Natural killer cell treated with Interleukin-12 subunit alpha and Interleukin-12 subunit beta and Interleukin-15 and Interleukin-18, amount 100 ng/mL, for 72 hours (primary cell): Measurements from ENCODE around the gene TP53TG5. TPM values are rescaled to one million over a fixed set of nuclear protein-coding genes. Genes with fewer than 3 reads are reported as not detected.

ENCODE experiments used
- ATAC-seq, 2 donors: fragments of 150-1000 bp; cut with Tn5 transposase in 1 of 2; sonication (Bioruptor Pico), chemical (Tn5 transposase) in 1 of 2; 2 replicates each; pipeline ENCODE4 v1.10.0; 2021
- DNase-seq: peaks from one replicate; pipeline ENCODE4 v3.0.0; 2022; ENCODE audit warnings: low spot score
- H3K27ac Mint-ChIP-seq, 2 donors: 1 replicate in 1 of 2; 2 replicates in 1 of 2; pipeline ENCODE4 v1.8.0; 2022; ENCODE audit warnings: mixed read lengths in 2 of 2, mild to moderate bottlenecking in 1 of 2, moderate library complexity in 1 of 2
- H3K27me3 Mint-ChIP-seq, 2 donors: 1 replicate in 1 of 2; 2 replicates in 1 of 2; pipeline ENCODE4 v1.8.0; 2022; ENCODE audit warnings: mixed read lengths in 2 of 2
- H3K36me3 Mint-ChIP-seq: one replicate; pipeline ENCODE4 v1.8.0; 2022; ENCODE audit warnings: mixed read lengths
- H3K4me1 Mint-ChIP-seq, 2 donors: 1 replicate in 1 of 2; 2 replicates in 1 of 2; pipeline ENCODE4 v1.8.0; 2022; ENCODE audit warnings: low read depth in 2 of 2, mixed read lengths in 2 of 2, mild to moderate bottlenecking in 1 of 2
- H3K4me3 Mint-ChIP-seq: one replicate; pipeline ENCODE4 v1.8.0; 2022; ENCODE audit warnings: mixed read lengths
- H3K9me3 Mint-ChIP-seq: 2 replicates; pipeline ENCODE4 v1.8.0; 2022; ENCODE audit warnings: mixed read lengths
- total RNA-seq, 2 donors: library from RNA; stranded (reverse); gene quantifications; one replicate each; pipeline ENCODE4 v1.2.3, GENCODE V29; 2022

TP53TG5 gene
- not detected for total RNA-seq

GRCh38 chr20:45378191-45378590 is at the start of gene TP53TG5:
TSS of gene TP53TG5 (minus strand) at chr20:45378325. CDS start at chr20:45378236, 89 bp downstream.
- H3K36me3 Mint-ChIP-seq = no peaks in the 10 kb centered on the region
- ATAC-seq (no peak), DNase-seq (no peak)
- H3K27ac Mint-ChIP-seq = no peak within 1 kb of the TSS
- H3K4me1 Mint-ChIP-seq = peaks cover 10 to 14% of the 10 kb centered on the region in 2 donors
- H3K27me3 Mint-ChIP-seq = no peaks in the 10 kb centered on the region
- H3K4me3 Mint-ChIP-seq = no peak within 1 kb of the TSS
- H3K9me3 Mint-ChIP-seq = no peaks in the 10 kb centered on the region

DNA sequence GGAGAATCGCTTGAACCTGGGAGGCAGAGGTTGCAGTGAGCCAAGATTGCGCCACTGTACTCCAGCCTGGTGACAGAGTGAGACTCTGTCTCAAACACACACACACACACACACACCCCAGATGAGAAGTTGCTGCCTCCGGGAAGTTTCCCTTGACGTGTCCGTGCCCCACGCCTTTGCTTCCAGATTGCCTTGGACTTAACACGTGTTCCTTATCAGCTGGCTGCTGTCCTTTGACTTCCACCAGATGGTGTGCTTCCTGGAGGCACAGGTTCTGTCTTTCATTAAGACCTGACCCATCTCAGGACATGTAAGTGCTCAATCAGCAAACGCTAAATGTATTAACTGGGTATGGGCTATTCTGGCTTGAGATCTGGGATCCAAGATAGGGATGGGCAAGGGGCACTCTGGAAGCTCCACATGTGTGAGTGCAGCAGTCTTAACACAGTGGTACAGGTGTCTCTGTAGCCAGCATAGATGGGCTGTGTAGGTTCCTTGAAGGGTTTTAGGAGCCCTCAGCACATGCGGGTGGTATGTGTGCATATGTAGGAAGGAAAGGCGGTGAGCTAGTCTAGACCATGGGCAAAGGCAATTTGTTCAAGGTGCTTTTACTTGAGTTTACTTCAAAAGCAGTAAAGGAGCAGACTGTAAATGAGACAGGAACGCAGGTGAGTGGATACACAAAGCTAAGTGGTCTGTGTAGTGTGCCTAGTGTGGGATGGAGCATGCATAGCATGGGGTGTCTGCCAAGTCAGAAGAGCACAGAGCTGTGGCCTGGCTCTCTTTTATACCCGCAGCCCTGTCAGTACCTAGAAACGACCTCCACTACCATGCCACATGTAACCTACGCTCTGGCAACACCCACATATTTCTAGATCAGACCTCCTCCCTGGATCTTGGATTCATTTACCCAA is 49.4 kb upstream of the TP53TG5 start:
- peaks cover 10% of the 10 kb centered on the region for H3K36me3 Mint-ChIP-seq

DNA sequence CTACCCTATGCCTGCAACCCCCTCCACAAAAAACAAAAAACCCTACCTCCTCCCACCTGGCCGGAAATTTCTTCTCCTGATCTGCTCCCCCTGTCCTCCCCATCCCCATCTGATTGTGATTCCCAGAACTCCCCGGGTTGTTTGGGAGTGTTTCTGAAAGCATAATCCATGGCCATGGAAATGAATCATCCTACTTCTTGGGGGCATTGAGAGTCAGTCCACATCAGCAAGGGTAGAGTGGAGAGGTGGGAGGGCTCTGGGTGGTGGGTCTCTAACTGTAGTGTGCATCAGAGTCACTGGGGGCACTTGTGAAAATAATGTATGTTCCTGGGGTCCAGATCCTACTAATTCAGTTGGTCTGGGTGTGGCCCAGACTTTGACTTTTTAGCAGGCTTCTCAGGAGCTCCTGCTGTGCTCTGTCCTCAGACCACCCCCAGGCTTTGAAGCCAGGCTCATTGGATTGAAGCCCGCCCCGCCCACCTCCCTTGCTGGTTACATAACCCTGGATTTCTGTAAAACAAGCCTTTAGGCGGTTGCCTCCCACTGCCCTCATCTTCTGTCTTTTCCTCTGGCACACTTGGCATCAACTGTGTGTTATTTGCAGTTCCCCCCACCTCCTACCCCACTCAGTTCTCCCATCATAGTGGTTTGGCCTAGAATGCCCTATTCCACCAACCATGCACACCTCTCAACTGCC is 48.3 kb upstream of the TP53TG5 start:
- ATAC-seq (no peak), DNase-seq (no peak)
- Mint-ChIP-seq H3K4me1 (peaks cover 4 to 5% of the 10 kb centered on the region in 2 donors), H3K9me3 (no peaks in the 10 kb centered on the region), H3K27me3 (no peaks in the 10 kb centered on the region), H3K4me3 (no peak overlapping the region), H3K27ac (no peak overlapping the region), H3K36me3 (peaks cover 7% of the 10 kb centered on the region)

More for the DNA sequence above, 49.4 kb upstream of the TP53TG5 start:
- Mint-ChIP-seq H3K4me1 (peaks cover 12 to 14% of the 10 kb centered on the region in 2 donors), H3K4me3 (no peak overlapping the region), H3K27me3 (no peaks in the 10 kb centered on the region), H3K9me3 (no peaks in the 10 kb centered on the region), H3K27ac (peak overlapping the region in 1 of 2 donors; percentile 11)
- DNase-seq (no peak), ATAC-seq (no peak)

GRCh38 chr20:45425561-45425960 is 47.4 kb upstream of the TP53TG5 start:
- no peak overlapping the region for H3K4me3 Mint-ChIP-seq
- H3K4me1 Mint-ChIP-seq = peaks cover 0 to 2% of the 10 kb centered on the region in 2 donors
- no peak for ATAC-seq
- no peak for DNase-seq
- peaks cover 7% of the 10 kb centered on the region for H3K36me3 Mint-ChIP-seq
- no peaks in the 10 kb centered on the region for H3K9me3 Mint-ChIP-seq
- no peaks in the 10 kb centered on the region for H3K27me3 Mint-ChIP-seq
- H3K27ac Mint-ChIP-seq = no peak overlapping the region

DNA sequence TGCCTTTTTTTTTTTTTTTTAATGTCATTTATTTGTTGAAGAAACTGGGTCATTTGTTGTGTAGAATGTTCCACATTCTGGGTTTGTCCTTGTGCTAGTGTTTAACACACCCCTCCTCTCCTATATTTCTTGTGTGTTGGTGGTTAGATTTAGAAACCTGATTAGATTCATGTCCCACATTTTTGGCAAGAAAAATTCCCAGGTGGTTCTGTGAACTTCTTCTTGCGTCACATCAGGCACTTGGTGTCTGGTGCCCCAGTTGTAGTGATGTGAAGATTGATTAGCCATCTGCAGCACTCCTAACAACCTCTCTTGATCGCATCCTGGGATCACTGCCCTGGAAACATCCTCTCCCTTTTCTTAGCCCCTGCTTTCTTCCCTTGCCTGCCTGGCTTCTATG is 45.6 kb upstream of the TP53TG5 start:
- Mint-ChIP-seq H3K27me3 (no peaks in the 10 kb centered on the region), H3K9me3 (no peaks in the 10 kb centered on the region), H3K36me3 (peaks cover 12% of the 10 kb centered on the region), H3K27ac (peak overlapping the region in 1 of 2 donors; percentile 39), H3K4me1 (peaks cover 6 to 7% of the 10 kb centered on the region in 2 donors), H3K4me3 (no peak overlapping the region)
- no peak for DNase-seq
- no peak for ATAC-seq

GRCh38 chr20:45420125-45420524 is 42.0 kb upstream of the TP53TG5 start:
- peaks cover 26 to 35% of the 10 kb centered on the region in 2 donors for H3K4me1 Mint-ChIP-seq
- peaks cover 16% of the 10 kb centered on the region for H3K36me3 Mint-ChIP-seq
- ATAC-seq (no peak), DNase-seq (no peak)
- H3K9me3 Mint-ChIP-seq = no peaks in the 10 kb centered on the region
- no peak overlapping the region for H3K27ac Mint-ChIP-seq
- no peaks in the 10 kb centered on the region for H3K27me3 Mint-ChIP-seq
- H3K4me3 Mint-ChIP-seq = no peak overlapping the region

- DNase-seq = no peak
- no peaks in the 10 kb centered on the region for H3K27me3 Mint-ChIP-seq
- H3K36me3 Mint-ChIP-seq = peaks cover 16% of the 10 kb centered on the region
- peak in 1 of 2 donors; percentile 28 for ATAC-seq
- H3K9me3 Mint-ChIP-seq = no peaks in the 10 kb centered on the region
- peaks cover 27 to 36% of the 10 kb centered on the region in 2 donors for H3K4me1 Mint-ChIP-seq
- H3K27ac Mint-ChIP-seq = peak overlapping the region in 1 of 2 donors; percentile 69
- peak overlapping the region; percentile 35 for H3K4me3 Mint-ChIP-seq
Observed at GRCh38 chr20:45419188-45420091, 41.3 kb upstream of the TP53TG5 start.

- DNase-seq = no peak
- peaks cover 30 to 36% of the 10 kb centered on the region in 2 donors for H3K4me1 Mint-ChIP-seq
- H3K4me3 Mint-ChIP-seq = peak overlapping the region; percentile 92
- ATAC-seq = no peak
- H3K36me3 Mint-ChIP-seq = peaks cover 12% of the 10 kb centered on the region
- H3K9me3 Mint-ChIP-seq = no peaks in the 10 kb centered on the region
- H3K27ac Mint-ChIP-seq = peak overlapping the region; percentile 92 to 96
- H3K27me3 Mint-ChIP-seq = no peaks in the 10 kb centered on the region
Observed at GRCh38 chr20:45416917-45417316, 38.8 kb upstream of the TP53TG5 start.

GRCh38 chr20:45415822-45416637 is 37.9 kb upstream of the TP53TG5 start, which contains the start of gene PIGT:
TSS of gene PIGT (plus strand) at chr20:45416141. CDS start at chr20:45416157, 16 bp downstream.
- ATAC-seq = peak; percentile 96 to 97
- no peaks in the 10 kb centered on the region for H3K27me3 Mint-ChIP-seq
- peak within 1 kb of the TSS; percentile 92 for H3K4me3 Mint-ChIP-seq
- peak within 1 kb of the TSS; percentile 92 to 96 for H3K27ac Mint-ChIP-seq
- H3K4me1 Mint-ChIP-seq = peaks cover 30 to 36% of the 10 kb centered on the region in 2 donors
- peak; percentile 94 for DNase-seq
- peaks cover 12% of the 10 kb centered on the region for H3K36me3 Mint-ChIP-seq
- H3K9me3 Mint-ChIP-seq = no peaks in the 10 kb centered on the region

DNA sequence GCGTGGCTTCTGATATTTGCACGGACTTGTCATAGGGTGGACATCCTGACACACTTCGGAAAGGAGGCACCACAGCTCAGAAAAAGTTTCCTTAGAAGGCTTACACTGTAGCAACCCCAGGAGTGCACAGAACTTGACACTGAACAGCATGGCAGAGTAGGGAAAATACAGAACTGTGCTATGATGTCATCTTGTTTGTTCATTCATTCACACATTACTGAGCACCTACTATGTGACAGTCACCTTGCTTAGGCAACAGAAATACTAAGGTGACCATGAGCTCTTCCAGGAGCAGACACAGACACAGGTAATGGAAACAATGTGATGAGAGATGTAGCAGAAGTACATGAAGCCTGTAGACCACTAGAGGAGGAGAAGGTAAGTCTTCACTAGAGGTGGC is 35.4 kb upstream of the TP53TG5 start:
- no peaks in the 10 kb centered on the region for H3K9me3 Mint-ChIP-seq
- no peak overlapping the region for H3K4me3 Mint-ChIP-seq
- peaks cover 26 to 28% of the 10 kb centered on the region in 2 donors for H3K4me1 Mint-ChIP-seq
- ATAC-seq = no peak
- no peaks in the 10 kb centered on the region for H3K27me3 Mint-ChIP-seq
- H3K27ac Mint-ChIP-seq = no peak overlapping the region
- no peak for DNase-seq
- H3K36me3 Mint-ChIP-seq = peaks cover 4% of the 10 kb centered on the region

DNA sequence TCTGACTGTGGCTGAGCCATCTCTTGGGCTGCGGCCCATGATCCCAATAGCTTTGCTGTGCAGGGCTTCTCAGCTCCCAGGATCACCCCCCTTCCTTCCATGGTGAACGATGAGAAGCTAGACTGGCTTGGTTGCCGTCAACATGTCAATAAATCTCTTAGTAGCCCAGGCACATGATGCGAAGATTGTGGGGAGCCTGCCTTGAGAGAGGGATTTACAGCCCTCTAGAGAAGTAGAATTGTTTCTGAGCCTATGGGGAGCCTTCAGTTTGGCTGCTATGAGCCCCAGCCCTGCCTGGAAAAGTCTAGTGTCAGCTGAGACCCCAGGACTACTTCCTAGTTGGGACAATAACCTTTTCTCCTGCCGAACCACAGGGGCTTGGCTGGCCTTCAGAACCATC is 34.5 kb upstream of the TP53TG5 start:
- no peaks in the 10 kb centered on the region for H3K9me3 Mint-ChIP-seq
- ATAC-seq (no peak), DNase-seq (no peak)
- H3K27ac Mint-ChIP-seq = no peak overlapping the region
- no peak overlapping the region for H3K4me3 Mint-ChIP-seq
- H3K4me1 Mint-ChIP-seq = peaks cover 20 to 23% of the 10 kb centered on the region in 2 donors
- H3K27me3 Mint-ChIP-seq = no peaks in the 10 kb centered on the region
- H3K36me3 Mint-ChIP-seq = no peaks in the 10 kb centered on the region

GRCh38 chr20:45410887-45411286 is 32.8 kb upstream of the TP53TG5 start:
- no peak overlapping the region for H3K4me3 Mint-ChIP-seq
- no peak for ATAC-seq
- H3K4me1 Mint-ChIP-seq = peaks cover 16% of the 10 kb centered on the region in 2 donors

More at GRCh38 chr20:45410887-45411286, 32.8 kb upstream of the TP53TG5 start:
- H3K36me3 Mint-ChIP-seq = no peaks in the 10 kb centered on the region
- DNase-seq = no peak
- H3K27me3 Mint-ChIP-seq = no peaks in the 10 kb centered on the region
- no peaks in the 10 kb centered on the region for H3K9me3 Mint-ChIP-seq
- no peak overlapping the region for H3K27ac Mint-ChIP-seq
